Immature natural killer cell (primary cell): ENCODE data around the gene GNAI1. TPM values are rescaled to one million over a fixed set of nuclear protein-coding genes. Genes with fewer than 3 reads are reported as not detected.

ENCODE experiments used
- DNase-seq, 3 donors: peaks; one replicate each; pipeline ENCODE4 v3.0.0; 2022; ENCODE audit warnings: mixed read lengths in 1 of 3
- H3K27ac Mint-ChIP-seq, 6 donors: one replicate each; pipeline ENCODE4 v1.8.0; 2020; ENCODE audit warnings: mixed read lengths in 6 of 6, mild to moderate bottlenecking in 5 of 6, inconsistent platforms in 4 of 6, moderate library complexity in 3 of 6
- H3K27me3 Mint-ChIP-seq, 3 donors: one replicate each; pipeline ENCODE4 v1.8.0; 2020 to 2021; ENCODE audit warnings: low read depth in 3 of 3, mild to moderate bottlenecking in 3 of 3, mixed read lengths in 3 of 3, moderate library complexity in 3 of 3, inconsistent platforms in 1 of 3
- H3K36me3 Mint-ChIP-seq, 3 donors: one replicate each; pipeline ENCODE4 v1.8.0; 2020; ENCODE audit warnings: mixed read lengths in 3 of 3, inconsistent platforms in 2 of 3, mild to moderate bottlenecking in 2 of 3
- H3K4me1 Mint-ChIP-seq, 2 donors: one replicate each; pipeline ENCODE4 v1.8.0; 2020; ENCODE audit warnings: inconsistent platforms in 2 of 2, mild to moderate bottlenecking in 2 of 2, mixed read lengths in 2 of 2, moderate library complexity in 1 of 2
- H3K4me3 Mint-ChIP-seq, 5 donors: one replicate each; pipeline ENCODE4 v1.8.0; 2020; ENCODE audit warnings: mild to moderate bottlenecking in 5 of 5, mixed read lengths in 5 of 5, inconsistent platforms in 3 of 5, moderate library complexity in 3 of 5
- H3K9me3 Mint-ChIP-seq, 6 donors: one replicate each; pipeline ENCODE4 v1.8.0; 2020; ENCODE audit warnings: mild to moderate bottlenecking in 6 of 6, mixed read lengths in 6 of 6, inconsistent platforms in 4 of 6, moderate library complexity in 3 of 6
- polyA plus RNA-seq, 3 donors: library from polyadenylated mRNA; unstranded; fragments of 300-500 nt; fragmentation: Illumina TruSeq; gene quantifications; one replicate each; pipeline ENCODE4 v1.2.3, GENCODE V29; 2021

GNAI1 gene
- polyA plus RNA-seq, 3 donors from 2014 or later = 5.2 to 9.7 (median 8.0) TPM

DNA sequence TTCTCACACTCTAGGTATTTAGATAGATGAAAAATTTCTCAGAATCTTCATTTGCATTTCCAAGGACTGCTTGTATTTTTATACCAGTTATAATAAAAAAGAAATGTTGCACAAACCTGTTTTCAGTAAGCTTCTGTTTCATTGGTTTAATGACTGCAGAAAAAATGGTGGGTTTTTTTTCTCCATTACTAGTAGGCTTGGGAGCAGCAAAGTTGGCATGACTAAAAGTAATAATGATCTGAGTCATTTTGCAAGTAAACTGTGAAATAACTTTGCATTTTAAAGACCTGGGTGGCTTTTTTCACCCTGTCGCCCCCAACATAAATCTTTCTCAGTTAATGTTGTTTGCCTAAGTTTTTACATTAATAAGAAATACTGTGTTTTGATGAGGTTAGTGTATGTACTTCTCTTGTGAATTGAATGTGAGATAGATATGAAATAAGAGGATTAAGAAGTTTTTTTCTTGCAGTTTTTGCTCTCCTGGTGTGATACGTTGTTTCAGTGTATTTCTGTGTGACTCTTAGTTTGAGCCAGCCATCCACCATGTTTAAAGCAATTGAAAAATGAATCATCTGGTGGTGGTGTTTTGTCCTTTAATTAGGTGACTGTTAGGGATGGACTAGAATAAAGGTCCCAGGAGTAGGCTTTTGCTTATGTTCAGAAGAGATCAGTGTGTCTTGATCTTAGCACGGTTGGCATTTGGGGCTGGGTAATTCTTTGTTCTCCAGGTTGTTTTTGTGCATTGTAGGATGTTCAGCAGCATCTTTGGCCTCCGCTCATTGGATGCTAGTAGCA, 1.8 kb downstream of the GNAI1 start:
- Mint-ChIP-seq H3K36me3 (peaks cover 0 to 17% (median 0%) of the 10 kb centered on the region in 3 donors), H3K4me1 (peaks cover 14 to 33% of the 10 kb centered on the region in 2 donors), H3K27ac (no peak overlapping the region), H3K9me3 (peaks cover 11 to 36% (median 16%) of the 10 kb centered on the region in 6 donors), H3K4me3 (peak overlapping the region; percentile 67 to 86 (median 74)), H3K27me3 (peaks cover 11 to 18% (median 16%) of the 10 kb centered on the region in 3 donors)
- no peak for DNase-seq

- DNase-seq = no peak
- peaks cover 11 to 35% (median 23%) of the 10 kb centered on the region in 6 donors for H3K9me3 Mint-ChIP-seq
- peak overlapping the region in 1 of 5 donors; percentile 6 for H3K4me3 Mint-ChIP-seq
- H3K4me1 Mint-ChIP-seq = peaks cover 14 to 33% of the 10 kb centered on the region in 2 donors
- H3K36me3 Mint-ChIP-seq = peaks cover 0 to 17% (median 0%) of the 10 kb centered on the region in 3 donors
- H3K27me3 Mint-ChIP-seq = peaks cover 11 to 20% (median 16%) of the 10 kb centered on the region in 3 donors
- no peak overlapping the region for H3K27ac Mint-ChIP-seq
Observed at GRCh38 chr7:80137410-80137809, 2.8 kb downstream of the GNAI1 start.

- H3K27me3 Mint-ChIP-seq = peaks cover 7 to 17% (median 11%) of the 10 kb centered on the region in 3 donors
- peaks cover 0 to 13% (median 0%) of the 10 kb centered on the region in 3 donors for H3K36me3 Mint-ChIP-seq
- H3K4me3 Mint-ChIP-seq = no peak overlapping the region
- no peak for DNase-seq
- H3K9me3 Mint-ChIP-seq = peaks cover 11 to 28% (median 19%) of the 10 kb centered on the region in 6 donors
- H3K27ac Mint-ChIP-seq = no peak overlapping the region
- peaks cover 10 to 21% of the 10 kb centered on the region in 2 donors for H3K4me1 Mint-ChIP-seq
Observed at GRCh38 chr7:80139236-80139635, 4.6 kb downstream of the GNAI1 start.

GRCh38 chr7:80140388-80140787, 5.8 kb downstream of the GNAI1 start:
- Mint-ChIP-seq H3K4me3 (no peak overlapping the region), H3K4me1 (peaks cover 10 to 20% of the 10 kb centered on the region in 2 donors), H3K36me3 (peaks cover 0 to 13% (median 0%) of the 10 kb centered on the region in 3 donors), H3K27ac (no peak overlapping the region), H3K9me3 (peaks cover 11 to 28% (median 21%) of the 10 kb centered on the region in 6 donors), H3K27me3 (peaks cover 7 to 17% (median 11%) of the 10 kb centered on the region in 3 donors)
- no peak for DNase-seq

- H3K4me3 Mint-ChIP-seq = no peak overlapping the region
- no peak for DNase-seq
- H3K4me1 Mint-ChIP-seq = peaks cover 4 to 11% of the 10 kb centered on the region in 2 donors
- peaks cover 10 to 27% (median 19%) of the 10 kb centered on the region in 6 donors for H3K9me3 Mint-ChIP-seq
- peaks cover 0 to 11% (median 6%) of the 10 kb centered on the region in 3 donors for H3K27me3 Mint-ChIP-seq
- H3K36me3 Mint-ChIP-seq = peaks cover 0 to 9% (median 0%) of the 10 kb centered on the region in 3 donors
- H3K27ac Mint-ChIP-seq = no peak overlapping the region
Observed at GRCh38 chr7:80141376-80141775, 6.7 kb downstream of the GNAI1 start.

GRCh38 chr7:80142853-80143580, 8.4 kb downstream of the GNAI1 start:
- Mint-ChIP-seq H3K4me3 (no peak overlapping the region), H3K27ac (no peak overlapping the region), H3K4me1 (no peaks in the 10 kb centered on the region), H3K9me3 (peaks cover 2 to 23% (median 11%) of the 10 kb centered on the region in 6 donors), H3K36me3 (peaks cover 0 to 3% (median 0%) of the 10 kb centered on the region in 3 donors), H3K27me3 (peaks cover 0 to 4% (median 2%) of the 10 kb centered on the region in 3 donors)
- no peak for DNase-seq

DNA sequence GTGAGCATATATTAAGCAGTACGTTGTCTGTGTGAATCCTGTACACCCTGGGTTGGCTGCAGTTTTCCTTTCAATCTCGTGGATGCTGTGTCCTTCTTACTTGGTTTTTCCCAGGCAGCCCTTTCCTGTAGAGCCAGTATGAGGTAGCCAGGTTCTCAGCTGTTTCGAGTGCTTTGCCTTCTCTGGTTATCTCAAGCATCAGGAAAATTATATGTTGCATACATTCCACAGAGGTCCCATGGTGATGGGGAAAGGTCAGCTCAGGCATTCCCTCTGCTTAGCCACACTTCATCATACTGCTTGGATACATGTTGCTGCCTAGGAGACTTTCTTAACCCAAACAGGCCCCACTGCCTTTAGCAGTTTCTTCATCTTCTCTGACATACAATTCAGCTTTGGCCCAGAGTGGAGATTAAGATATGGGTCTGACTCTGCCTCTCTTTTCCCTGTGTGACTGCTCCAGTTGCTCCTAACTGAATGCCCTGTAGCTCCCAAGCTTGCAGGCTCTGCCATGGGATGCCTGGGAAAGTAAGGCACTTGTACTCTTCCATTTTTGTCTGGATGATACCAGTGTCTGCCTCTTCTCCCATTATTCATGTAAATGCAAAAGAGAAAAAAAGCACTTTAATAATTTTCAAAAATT, 11.3 kb downstream of the GNAI1 start:
- DNase-seq = no peak
- Mint-ChIP-seq H3K4me1 (no peaks in the 10 kb centered on the region), H3K9me3 (peaks cover 2 to 31% (median 6%) of the 10 kb centered on the region in 6 donors), H3K27ac (no peak overlapping the region), H3K36me3 (peaks cover 0 to 3% (median 0%) of the 10 kb centered on the region in 3 donors), H3K27me3 (peaks cover 0 to 5% (median 2%) of the 10 kb centered on the region in 3 donors), H3K4me3 (no peak overlapping the region)

DNA sequence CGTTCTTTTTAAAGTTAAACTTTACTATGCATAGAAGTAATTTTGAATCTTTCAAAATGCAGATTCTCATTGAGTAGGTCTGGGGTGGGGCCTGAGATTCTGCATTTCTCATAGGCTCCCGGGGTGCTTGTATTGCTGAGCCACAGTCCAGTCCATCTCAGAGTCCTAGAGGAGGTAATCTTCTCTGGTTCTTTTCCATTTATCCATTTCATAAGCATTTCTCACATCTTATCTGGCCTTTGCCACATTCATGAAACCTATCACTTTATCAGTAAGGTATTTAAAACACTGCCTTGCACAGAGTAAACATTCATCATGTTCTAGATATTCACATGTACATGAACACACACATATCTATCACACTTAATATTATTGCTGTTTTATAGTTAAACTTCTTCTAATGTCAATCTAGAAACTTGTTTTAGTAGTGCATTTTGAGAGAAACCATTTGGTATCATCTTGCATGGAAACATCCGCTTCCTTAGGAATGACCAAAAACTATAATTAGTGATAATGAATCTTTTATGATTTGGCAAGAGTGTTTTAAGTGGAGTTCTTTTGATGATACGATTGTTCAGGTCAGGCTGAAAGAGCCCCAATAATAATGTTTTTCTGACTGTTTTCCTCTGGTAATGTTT, 12.0 kb downstream of the GNAI1 start:
- Mint-ChIP-seq H3K36me3 (peaks cover 0 to 4% (median 0%) of the 10 kb centered on the region in 3 donors), H3K4me1 (peaks cover 0 to 7% of the 10 kb centered on the region in 2 donors), H3K27me3 (peaks cover 0 to 5% (median 2%) of the 10 kb centered on the region in 3 donors), H3K27ac (no peak overlapping the region), H3K4me3 (no peak overlapping the region), H3K9me3 (peaks cover 0 to 32% (median 7%) of the 10 kb centered on the region in 6 donors)
- DNase-seq = no peak

DNA sequence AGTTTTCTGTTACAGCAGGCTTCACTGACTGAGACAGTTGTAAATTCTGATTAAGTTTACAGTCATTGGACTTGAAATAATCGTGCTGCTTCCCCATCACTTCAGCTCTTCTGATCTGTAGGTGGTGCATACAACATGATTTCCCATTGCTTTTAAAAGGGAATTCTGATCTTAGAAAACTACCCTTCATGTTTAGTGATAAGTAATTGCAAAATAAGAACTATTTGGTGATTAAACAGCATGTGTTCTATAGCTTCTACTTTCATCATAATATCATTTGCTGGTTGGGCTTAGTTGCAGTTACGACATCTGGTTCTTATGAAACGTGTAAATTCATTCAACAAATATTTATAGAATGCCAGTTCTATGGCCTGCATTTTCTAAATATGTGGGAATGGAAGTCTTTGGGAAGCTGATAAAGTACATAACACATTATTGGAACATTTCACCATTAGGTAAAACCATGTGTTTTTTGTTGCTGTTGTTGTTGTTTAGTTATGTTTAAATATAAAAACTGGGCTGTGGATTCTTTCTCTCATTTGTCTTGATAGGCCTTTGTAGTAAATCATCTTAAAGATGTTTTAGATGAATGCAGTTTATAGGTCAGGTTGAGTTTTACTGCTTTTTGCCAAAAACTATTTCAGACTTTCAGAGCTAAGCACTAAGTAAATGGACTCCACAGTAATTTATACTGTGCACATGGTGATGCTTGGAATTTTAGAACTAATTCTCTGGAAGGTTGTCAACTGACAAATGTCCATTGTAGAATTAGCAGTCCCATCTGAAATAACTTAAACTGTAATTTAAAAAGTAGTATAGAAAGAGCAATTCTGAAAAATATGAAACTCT, 13.1 kb downstream of the GNAI1 start:
- Mint-ChIP-seq H3K4me3 (no peak overlapping the region), H3K9me3 (peaks cover 0 to 31% (median 5%) of the 10 kb centered on the region in 6 donors), H3K36me3 (peaks cover 0 to 4% (median 0%) of the 10 kb centered on the region in 3 donors), H3K27ac (no peak overlapping the region), H3K4me1 (peaks cover 0 to 14% of the 10 kb centered on the region in 2 donors), H3K27me3 (peaks cover 0 to 5% (median 0%) of the 10 kb centered on the region in 3 donors)
- DNase-seq = no peak

DNA sequence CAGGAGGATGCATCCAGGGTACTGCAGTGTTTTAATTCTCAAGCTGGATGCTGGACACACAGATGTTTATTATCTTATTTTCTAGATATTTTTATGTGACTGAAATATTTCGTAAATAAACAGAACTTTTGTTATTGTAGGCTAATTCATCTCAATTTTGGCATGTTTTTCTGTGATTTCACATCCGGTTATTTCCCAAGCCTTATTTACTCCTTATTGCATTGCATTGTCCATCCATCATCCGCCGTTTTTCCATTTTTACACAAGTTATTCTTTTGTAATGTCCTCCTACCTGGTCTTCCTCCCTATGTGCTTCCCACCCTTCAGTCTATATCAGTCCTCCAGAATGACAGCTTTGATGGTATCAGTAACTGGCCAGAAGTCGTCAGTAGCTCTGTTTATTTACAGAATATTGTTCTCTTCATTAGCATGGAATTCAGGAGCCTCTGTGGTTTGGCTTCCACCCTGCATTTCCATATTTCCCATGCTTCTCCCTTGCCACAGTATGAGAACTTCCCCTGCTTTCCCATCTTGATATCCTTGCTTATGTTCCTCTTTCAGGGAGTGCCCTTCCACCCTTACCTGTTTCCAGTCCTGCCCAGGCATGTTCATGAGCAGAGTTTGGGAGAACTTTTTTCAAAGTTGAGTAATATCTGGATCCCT, 16.1 kb downstream of the GNAI1 start:
- H3K4me1 Mint-ChIP-seq = peaks cover 0 to 14% of the 10 kb centered on the region in 2 donors
- peaks cover 0 to 5% (median 0%) of the 10 kb centered on the region in 3 donors for H3K27me3 Mint-ChIP-seq
- no peak overlapping the region for H3K4me3 Mint-ChIP-seq
- DNase-seq = no peak
- peaks cover 0 to 27% (median 3%) of the 10 kb centered on the region in 6 donors for H3K9me3 Mint-ChIP-seq
- H3K27ac Mint-ChIP-seq = no peak overlapping the region
- H3K36me3 Mint-ChIP-seq = peaks cover 0 to 4% (median 0%) of the 10 kb centered on the region in 3 donors

- Mint-ChIP-seq H3K27me3 (peaks cover 0 to 5% (median 0%) of the 10 kb centered on the region in 3 donors), H3K9me3 (peaks cover 0 to 27% (median 3%) of the 10 kb centered on the region in 6 donors), H3K4me1 (peaks cover 0 to 14% of the 10 kb centered on the region in 2 donors), H3K4me3 (no peak overlapping the region), H3K27ac (no peak overlapping the region), H3K36me3 (peaks cover 0 to 4% (median 0%) of the 10 kb centered on the region in 3 donors)
- DNase-seq = peak in 1 of 3 donors; percentile 7
Observed at GRCh38 chr7:80151274-80151665, 16.6 kb downstream of the GNAI1 start.

GRCh38 chr7:80153446-80153845, 18.8 kb downstream of the GNAI1 start:
- no peak overlapping the region for H3K27ac Mint-ChIP-seq
- peaks cover 0 to 21% (median 6%) of the 10 kb centered on the region in 6 donors for H3K9me3 Mint-ChIP-seq
- H3K27me3 Mint-ChIP-seq = peaks cover 0 to 2% (median 0%) of the 10 kb centered on the region in 3 donors
- H3K36me3 Mint-ChIP-seq = peaks cover 0 to 4% (median 0%) of the 10 kb centered on the region in 3 donors
- no peak for DNase-seq
- peaks cover 0 to 14% of the 10 kb centered on the region in 2 donors for H3K4me1 Mint-ChIP-seq
- no peak overlapping the region for H3K4me3 Mint-ChIP-seq
